Activated B cell treated with CpG ODN at 0.5 μM for 24 hours (primary cell): ENCODE data around the gene PRRT1B. TPM values are rescaled to one million over a fixed set of nuclear protein-coding genes. Genes with fewer than 3 reads are reported as not detected.

ENCODE experiments used
- ATAC-seq: fragments of 200-7000 bp; cut with Tn5 transposase; one replicate; pipeline ENCODE4 v1.10.0; 2021; ENCODE audit warnings: low read depth, mild to moderate bottlenecking, moderate library complexity
- CTCF ChIA-PET: fragments of 350-600 bp; sonication (Branson Sonifier 250); formaldehyde crosslinking; loops from one replicate; lab custom pipeline; 2021; ENCODE audit warnings: antibody characterized with exemption; lab: Charles Lee
- POLR2A ChIA-PET: fragments of 350-600 bp; sonication (Branson Sonifier 250); formaldehyde crosslinking; loops from one replicate; lab custom pipeline; 2021; ENCODE audit warnings: antibody characterized with exemption; lab: Charles Lee
- DNase-seq: peaks from one replicate; pipeline ENCODE4 v3.0.0; 2022
- H3K27ac Mint-ChIP-seq: one replicate; pipeline ENCODE4 v1.8.0; 2020; ENCODE audit warnings: mixed read lengths
- H3K27me3 Mint-ChIP-seq: one replicate; pipeline ENCODE4 v1.8.0; 2021; ENCODE audit warnings: mixed read lengths
- H3K36me3 Mint-ChIP-seq: one replicate; pipeline ENCODE4 v1.8.0; 2021; ENCODE audit warnings: low read depth, mixed read lengths
- H3K4me1 Mint-ChIP-seq: one replicate; pipeline ENCODE4 v1.8.0; 2021; ENCODE audit warnings: mixed read lengths
- H3K4me3 Mint-ChIP-seq: one replicate; pipeline ENCODE4 v1.8.0; 2020; ENCODE audit warnings: mild to moderate bottlenecking, mixed read lengths
- H3K9me3 Mint-ChIP-seq: one replicate; pipeline ENCODE4 v1.8.0; 2020; ENCODE audit warnings: mixed read lengths
- intact Hi-C: fragments of 100-400 bp; cut with micrococcal nuclease; formaldehyde crosslinking; loops from one replicate; pipeline ENCODE4 v1.15.1; 2024
- total RNA-seq: library from RNA; stranded (reverse); gene quantifications from 2 replicates; pipeline ENCODE4 v1.2.3, GENCODE V29; 2022
- TF ChIP-seq, protein P1 (sequence below): fragments of 200-600 bp; IDR thresholded peaks from one replicate; pipeline ENCODE4 v1.8.0; 2022; ENCODE audit warnings: antibody characterized with exemption, mild to moderate bottlenecking

PRRT1B gene
- total RNA-seq, 1 donor from 2014 or later, result not detected

DNA sequence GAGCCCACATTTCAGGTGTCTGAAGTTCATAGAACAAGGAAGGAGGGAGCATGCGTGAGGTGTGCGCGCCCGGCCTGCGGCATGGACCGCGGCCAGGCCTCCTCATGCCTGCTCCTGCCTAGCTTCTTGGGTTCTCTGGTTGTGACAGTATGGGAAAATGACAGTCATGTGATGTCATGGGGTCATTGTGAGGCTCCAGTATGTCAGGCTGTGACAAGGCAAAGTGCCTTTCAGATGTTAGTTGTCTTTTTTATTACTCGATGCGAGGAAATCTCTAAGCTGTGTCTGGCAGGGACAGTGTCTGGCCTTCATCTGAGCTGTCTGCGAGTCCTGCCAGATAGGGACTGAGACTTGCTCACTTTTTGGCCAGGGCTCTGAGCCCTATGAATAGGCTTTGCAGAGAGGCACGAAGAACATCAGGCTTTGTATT is 27.5 kb upstream of the PRRT1B start:
- ChIA-PET POLR2A (no interaction called here), CTCF (no interaction called here)
- no peak overlapping the region for H3K27ac Mint-ChIP-seq
- peaks cover 61% of the 10 kb centered on the region for H3K36me3 Mint-ChIP-seq
- no peak overlapping the region for H3K4me3 Mint-ChIP-seq
- H3K27me3 Mint-ChIP-seq, result no peaks in the 10 kb centered on the region
- TF ChIP-seq, protein P1, sequence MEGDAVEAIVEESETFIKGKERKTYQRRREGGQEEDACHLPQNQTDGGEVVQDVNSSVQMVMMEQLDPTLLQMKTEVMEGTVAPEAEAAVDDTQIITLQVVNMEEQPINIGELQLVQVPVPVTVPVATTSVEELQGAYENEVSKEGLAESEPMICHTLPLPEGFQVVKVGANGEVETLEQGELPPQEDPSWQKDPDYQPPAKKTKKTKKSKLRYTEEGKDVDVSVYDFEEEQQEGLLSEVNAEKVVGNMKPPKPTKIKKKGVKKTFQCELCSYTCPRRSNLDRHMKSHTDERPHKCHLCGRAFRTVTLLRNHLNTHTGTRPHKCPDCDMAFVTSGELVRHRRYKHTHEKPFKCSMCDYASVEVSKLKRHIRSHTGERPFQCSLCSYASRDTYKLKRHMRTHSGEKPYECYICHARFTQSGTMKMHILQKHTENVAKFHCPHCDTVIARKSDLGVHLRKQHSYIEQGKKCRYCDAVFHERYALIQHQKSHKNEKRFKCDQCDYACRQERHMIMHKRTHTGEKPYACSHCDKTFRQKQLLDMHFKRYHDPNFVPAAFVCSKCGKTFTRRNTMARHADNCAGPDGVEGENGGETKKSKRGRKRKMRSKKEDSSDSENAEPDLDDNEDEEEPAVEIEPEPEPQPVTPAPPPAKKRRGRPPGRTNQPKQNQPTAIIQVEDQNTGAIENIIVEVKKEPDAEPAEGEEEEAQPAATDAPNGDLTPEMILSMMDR, result no peak
- no peaks in the 10 kb centered on the region for H3K9me3 Mint-ChIP-seq
- DNase-seq (no peak), ATAC-seq (no peak)
- intact Hi-C loops, result no loop called here
- peaks cover 5% of the 10 kb centered on the region for H3K4me1 Mint-ChIP-seq

- intact Hi-C loops, result no loop called here
- ChIA-PET CTCF (no interaction called here), POLR2A (no interaction called here)
- no peaks in the 10 kb centered on the region for H3K9me3 Mint-ChIP-seq
- no peaks in the 10 kb centered on the region for H3K27me3 Mint-ChIP-seq
- DNase-seq (no peak), ATAC-seq (no peak)
- TF ChIP-seq, protein P1, result no peak
- peaks cover 5% of the 10 kb centered on the region for H3K4me1 Mint-ChIP-seq
- H3K27ac Mint-ChIP-seq, result no peak overlapping the region
- peaks cover 61% of the 10 kb centered on the region for H3K36me3 Mint-ChIP-seq
- H3K4me3 Mint-ChIP-seq, result no peak overlapping the region
Measured at GRCh38 chr9:131518553-131518952, 26.8 kb upstream of the PRRT1B start.

GRCh38 chr9:131520503-131520902 is 24.8 kb upstream of the PRRT1B start:
- ChIA-PET POLR2A (no interaction called here), CTCF (no interaction called here)
- Mint-ChIP-seq H3K4me1 (no peaks in the 10 kb centered on the region), H3K27me3 (no peaks in the 10 kb centered on the region), H3K9me3 (no peaks in the 10 kb centered on the region), H3K27ac (no peak overlapping the region), H3K4me3 (no peak overlapping the region), H3K36me3 (peaks cover 72% of the 10 kb centered on the region)
- no peak for ATAC-seq
- DNase-seq, result no peak
- intact Hi-C loops, result no loop called here
- TF ChIP-seq, protein P1, result no peak

GRCh38 chr9:131521203-131521602 is 24.1 kb upstream of the PRRT1B start:
- POLR2A ChIA-PET, result no interaction called here
- Mint-ChIP-seq H3K9me3 (no peaks in the 10 kb centered on the region), H3K36me3 (peaks cover 79% of the 10 kb centered on the region), H3K27ac (no peak overlapping the region), H3K4me3 (no peak overlapping the region), H3K4me1 (no peaks in the 10 kb centered on the region), H3K27me3 (no peaks in the 10 kb centered on the region)
- intact Hi-C loops, result no loop called here
- ATAC-seq, result no peak
- TF ChIP-seq, protein P1, result no peak
- DNase-seq, result no peak
- CTCF ChIA-PET, result no interaction called here

DNA sequence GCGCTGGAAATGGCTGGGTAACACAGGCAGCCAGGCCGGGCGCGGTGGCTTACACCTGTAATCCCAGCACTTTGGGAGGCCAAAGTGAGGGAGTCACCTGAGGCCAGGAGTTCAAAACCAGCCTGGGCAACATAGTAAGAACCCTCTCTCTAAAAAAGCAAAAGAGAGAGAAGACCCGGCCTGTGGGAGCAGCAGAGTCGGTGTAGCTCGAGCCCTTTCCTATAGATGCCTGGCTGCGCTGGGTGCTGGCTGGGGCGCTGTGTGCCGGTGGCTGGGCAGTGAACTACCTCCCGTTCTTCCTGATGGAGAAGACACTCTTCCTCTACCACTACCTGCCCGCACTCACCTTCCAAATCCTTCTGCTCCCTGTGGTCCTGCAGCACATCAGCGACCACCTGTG is 23.5 kb upstream of the PRRT1B start:
- ATAC-seq (no peak), DNase-seq (no peak)
- H3K36me3 Mint-ChIP-seq, result peaks cover 85% of the 10 kb centered on the region
- TF ChIP-seq, protein P1, result no peak
- ChIA-PET POLR2A (no interaction called here), CTCF (no interaction called here)
- no peak overlapping the region for H3K4me3 Mint-ChIP-seq
- no peak overlapping the region for H3K27ac Mint-ChIP-seq
- intact Hi-C loops, result no loop called here
- H3K4me1 Mint-ChIP-seq, result no peaks in the 10 kb centered on the region
- H3K27me3 Mint-ChIP-seq, result no peaks in the 10 kb centered on the region
- H3K9me3 Mint-ChIP-seq, result no peaks in the 10 kb centered on the region
